SU-DHL-6 (cell line): ENCODE data around the gene CRIM1.

ENCODE experiments used
- H2AFZ ChIP-seq: fragments of 200-600 bp; sonication (generic); 2 replicates; pipeline ENCODE4 v1.6.1; 2014; ENCODE audit warnings: low read depth, mild to moderate bottlenecking, moderate library complexity, mixed read lengths, antibody characterized with exemption, low read length; ENCODE audit not compliant: severe bottlenecking
- H3F3A ChIP-seq: fragments of 200-600 bp; shearing (Covaris generic); 2 replicates; pipeline ENCODE4 v1.6.0; 2016; ENCODE audit warnings: antibody characterized with exemption, mild to moderate bottlenecking; ENCODE audit not compliant: insufficient read depth
- H3K27ac ChIP-seq: fragments of 200-600 bp; sonication (generic); 2 replicates; pipeline ENCODE4 v1.5.1; 2016; ENCODE audit warnings: low read depth, mild to moderate bottlenecking, low read length, moderate library complexity, mixed read lengths
- H3K27me3 ChIP-seq: fragments of 200-600 bp; sonication (generic), shearing (Covaris generic); 2 replicates; pipeline ENCODE4 v1.6.0; 2014; ENCODE audit warnings: mild to moderate bottlenecking, low read length
- H3K36me3 ChIP-seq: fragments of 200-600 bp; sonication (generic); 2 replicates; pipeline ENCODE4 v1.6.1; 2014; ENCODE audit warnings: mild to moderate bottlenecking, low read length, mixed read lengths
- H3K4me2 ChIP-seq: fragments of 300-600, 200-600 bp; shearing (Covaris generic), sonication (generic); 2 replicates; pipeline ENCODE4 v1.6.0; 2014; ENCODE audit warnings: low read length, low read depth, mild to moderate bottlenecking; ENCODE audit not compliant: poor library complexity, severe bottlenecking
- H3K4me3 ChIP-seq: fragments of 200-600 bp; sonication (generic); 2 replicates; pipeline ENCODE4 v1.5.1; 2014; ENCODE audit warnings: antibody characterized with exemption, low read length, mild to moderate bottlenecking, mixed read lengths; ENCODE audit not compliant: insufficient read depth, poor library complexity, severe bottlenecking
- H3K79me2 ChIP-seq: fragments of 200-600 bp; sonication (generic); 2 replicates; pipeline ENCODE4 v1.6.1; 2014; ENCODE audit warnings: mild to moderate bottlenecking, low read length, moderate library complexity; ENCODE audit not compliant: insufficient read depth
- H3K9ac ChIP-seq: fragments of 200-600 bp; sonication (generic); 2 replicates; pipeline ENCODE4 v1.7.0; 2014; ENCODE audit warnings: mild to moderate bottlenecking, low read length
- H3K9me2 ChIP-seq: fragments of 200-600 bp; sonication (generic); replicated peaks from 2 replicates; pipeline ENCODE4 v1.6.1; 2014; ENCODE audit warnings: low read length; ENCODE audit not compliant: insufficient read depth
- H3K9me3 ChIP-seq: fragments of 200-600 bp; sonication (generic); 2 replicates; pipeline ENCODE4 v1.6.1; 2014; ENCODE audit warnings: low read length, mixed read lengths; ENCODE audit not compliant: insufficient read depth
- H4K20me1 ChIP-seq: fragments of 200-600 bp; sonication (generic); 2 replicates; pipeline ENCODE4 v1.6.1; 2014; ENCODE audit warnings: low read depth, mild to moderate bottlenecking, antibody characterized with exemption, low read length, moderate library complexity, mixed read lengths
- EZH2phosphoT487 ChIP-seq: fragments of 200-600 bp; sonication (generic), shearing (Covaris generic); conservative IDR thresholded peaks from 2 replicates; pipeline ENCODE4 v1.6.1; 2018; ENCODE audit warnings: mild to moderate bottlenecking, antibody characterized with exemption, low read length, moderate library complexity, mixed read lengths
- TF ChIP-seq, protein P1 (sequence below): fragments of 200-600 bp; sonication (generic); IDR thresholded peaks from one replicate; pipeline ENCODE4 v1.5.1; 2017; ENCODE audit warnings: antibody characterized with exemption, mild to moderate bottlenecking, low read length, moderate library complexity; ENCODE audit not compliant: insufficient read depth, poor library complexity, severe bottlenecking

Gene CRIM1

DNA sequence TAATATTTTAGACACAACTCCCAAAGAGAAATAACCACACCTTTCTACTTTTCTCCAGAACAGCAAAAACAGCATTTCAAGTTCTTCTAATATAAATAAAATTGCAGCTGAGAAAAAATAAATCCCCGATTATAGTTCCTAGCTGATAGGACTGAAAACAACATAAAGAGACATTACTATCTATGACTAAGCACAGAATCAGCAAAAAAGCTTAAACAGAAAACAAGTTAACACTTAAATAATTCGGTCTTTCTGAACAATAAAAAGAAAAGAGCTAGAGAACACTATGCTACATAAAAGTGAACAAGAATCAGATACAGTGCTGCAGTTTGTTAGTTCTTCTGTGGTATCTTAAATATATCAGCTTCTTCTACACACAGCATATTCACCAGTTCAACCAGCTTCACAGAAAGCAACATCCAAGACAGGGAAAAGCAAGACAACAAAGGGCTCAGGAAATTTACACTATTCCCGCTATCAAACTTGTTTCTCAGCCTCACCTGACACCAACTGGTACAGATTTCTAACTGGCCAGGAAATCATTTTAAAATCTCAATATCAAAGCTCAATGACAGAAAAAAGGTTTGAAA lies 213.8 kb downstream of the CRIM1 start:
- no peak overlapping the region for H3K4me2 ChIP-seq
- no peak overlapping the region for H3K27ac ChIP-seq
- H3K4me3 ChIP-seq, result no peak overlapping the region
- H3K36me3 ChIP-seq, result 0 out of 2 replicates have a peak, but pooled peaks cover 2% of the 10 kb centered on the region
- no peaks in the 10 kb centered on the region for H3K27me3 ChIP-seq
- no peaks in the 10 kb centered on the region for H3K9me2 ChIP-seq
- no peaks in the 10 kb centered on the region for H3K9me3 ChIP-seq
- H3F3A ChIP-seq, result no peaks in the 10 kb centered on the region
- H3K79me2 ChIP-seq, result no peaks in the 10 kb centered on the region
- H3K9ac ChIP-seq, result no peak overlapping the region
- no peak overlapping the region for H2AFZ ChIP-seq
- no peaks in the 10 kb centered on the region for H4K20me1 ChIP-seq
- TF ChIP-seq, protein P1, sequence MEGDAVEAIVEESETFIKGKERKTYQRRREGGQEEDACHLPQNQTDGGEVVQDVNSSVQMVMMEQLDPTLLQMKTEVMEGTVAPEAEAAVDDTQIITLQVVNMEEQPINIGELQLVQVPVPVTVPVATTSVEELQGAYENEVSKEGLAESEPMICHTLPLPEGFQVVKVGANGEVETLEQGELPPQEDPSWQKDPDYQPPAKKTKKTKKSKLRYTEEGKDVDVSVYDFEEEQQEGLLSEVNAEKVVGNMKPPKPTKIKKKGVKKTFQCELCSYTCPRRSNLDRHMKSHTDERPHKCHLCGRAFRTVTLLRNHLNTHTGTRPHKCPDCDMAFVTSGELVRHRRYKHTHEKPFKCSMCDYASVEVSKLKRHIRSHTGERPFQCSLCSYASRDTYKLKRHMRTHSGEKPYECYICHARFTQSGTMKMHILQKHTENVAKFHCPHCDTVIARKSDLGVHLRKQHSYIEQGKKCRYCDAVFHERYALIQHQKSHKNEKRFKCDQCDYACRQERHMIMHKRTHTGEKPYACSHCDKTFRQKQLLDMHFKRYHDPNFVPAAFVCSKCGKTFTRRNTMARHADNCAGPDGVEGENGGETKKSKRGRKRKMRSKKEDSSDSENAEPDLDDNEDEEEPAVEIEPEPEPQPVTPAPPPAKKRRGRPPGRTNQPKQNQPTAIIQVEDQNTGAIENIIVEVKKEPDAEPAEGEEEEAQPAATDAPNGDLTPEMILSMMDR, result no peak
- TF ChIP-seq EZH2phosphoT487, result no peak

DNA sequence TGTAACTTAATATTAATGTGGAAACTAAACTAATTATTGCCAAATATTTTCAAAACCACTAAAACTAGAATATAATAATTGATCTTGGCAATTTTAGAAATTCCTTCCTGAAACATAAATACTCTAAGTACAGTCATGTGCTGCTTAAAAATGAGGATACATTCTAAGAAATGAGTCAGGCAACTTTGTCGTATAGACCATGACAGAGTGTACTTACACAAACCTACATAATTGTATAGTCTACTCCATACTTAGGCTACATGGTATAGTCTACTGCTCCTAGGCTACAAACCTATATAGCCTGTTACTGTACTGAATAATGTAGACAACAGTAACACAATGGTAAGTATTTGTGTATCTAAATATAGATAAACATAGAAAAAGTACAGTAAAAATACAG lies 214.8 kb downstream of the CRIM1 start:
- TF ChIP-seq EZH2phosphoT487, result no peak
- TF ChIP-seq, protein P1, result no peak

DNA sequence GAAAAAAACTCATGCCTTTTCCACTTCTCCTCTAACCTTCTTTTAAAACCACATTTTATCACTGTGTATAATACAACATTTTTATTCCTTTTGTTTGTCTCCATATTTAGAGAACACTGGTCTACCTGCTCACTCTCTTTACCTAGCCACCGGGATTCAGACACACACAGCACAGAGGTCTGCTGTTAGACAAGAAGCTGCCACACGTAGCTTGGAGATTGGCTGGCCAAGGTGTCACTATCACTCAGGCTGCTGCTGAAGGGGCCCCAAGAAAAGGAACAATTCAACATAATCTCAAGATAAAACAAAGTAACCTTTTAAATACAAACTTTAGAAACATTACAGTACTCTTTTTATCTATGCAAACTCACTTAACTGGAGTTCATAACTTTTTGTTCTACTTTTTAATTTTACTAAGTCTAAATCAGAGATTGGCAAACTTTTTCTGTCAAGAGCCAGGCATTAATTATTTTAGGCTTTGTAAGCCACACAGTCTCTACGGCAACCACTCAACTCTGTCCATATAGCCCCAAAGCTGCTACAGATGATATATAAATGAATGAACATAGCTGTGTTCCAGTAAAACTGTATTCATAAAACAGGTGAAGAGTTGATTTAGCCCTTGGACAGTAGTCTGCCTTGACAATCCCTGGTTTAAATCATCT lies 216.6 kb downstream of the CRIM1 start:
- Histone ChIP-seq H3K9ac (no peak overlapping the region), H3K9me3 (no peaks in the 10 kb centered on the region), H3K27me3 (no peaks in the 10 kb centered on the region), H3K9me2 (no peaks in the 10 kb centered on the region), H3K4me2 (no peak overlapping the region), H3K27ac (no peak overlapping the region), H2AFZ (no peak overlapping the region), H3K79me2 (no peaks in the 10 kb centered on the region), H3F3A (no peaks in the 10 kb centered on the region), H3K36me3 (peaks cover 5% of the 10 kb centered on the region; the same call in 1 of the 2 replicates), H3K4me3 (no peak overlapping the region), H4K20me1 (no peaks in the 10 kb centered on the region)
- TF ChIP-seq EZH2phosphoT487, result no peak
- TF ChIP-seq, protein P1, result no peak

More for the DNA sequence above, 214.8 kb downstream of the CRIM1 start:
- no peaks in the 10 kb centered on the region for H3K9me2 ChIP-seq
- no peaks in the 10 kb centered on the region for H3K9me3 ChIP-seq
- no peak overlapping the region for H3K4me3 ChIP-seq
- H3K36me3 ChIP-seq, result 0 out of 2 replicates have a peak, but pooled peaks cover 2% of the 10 kb centered on the region
- H3K9ac ChIP-seq, result no peak overlapping the region
- H3K79me2 ChIP-seq, result no peaks in the 10 kb centered on the region
- no peaks in the 10 kb centered on the region for H4K20me1 ChIP-seq
- no peaks in the 10 kb centered on the region for H3K27me3 ChIP-seq
- no peak overlapping the region for H3K27ac ChIP-seq
- H3F3A ChIP-seq, result no peaks in the 10 kb centered on the region
- no peak overlapping the region for H2AFZ ChIP-seq
- no peak overlapping the region for H3K4me2 ChIP-seq
